CD4-positive, alpha-beta T cell treated with Interleukin-4 for 4 hours (primary cell): Measurements from ENCODE around the gene ENC1.
"Not testable (repeated sequence)": the region's sequence is repeated elsewhere in the genome, so short reads cannot be mapped to it uniquely, and the experiment has no call there.

Experiments used
- DNase-seq: peaks from one replicate; pipeline ENCODE4 v3.0.0-alpha.2; 2020

The ENC1 gene, protein sequence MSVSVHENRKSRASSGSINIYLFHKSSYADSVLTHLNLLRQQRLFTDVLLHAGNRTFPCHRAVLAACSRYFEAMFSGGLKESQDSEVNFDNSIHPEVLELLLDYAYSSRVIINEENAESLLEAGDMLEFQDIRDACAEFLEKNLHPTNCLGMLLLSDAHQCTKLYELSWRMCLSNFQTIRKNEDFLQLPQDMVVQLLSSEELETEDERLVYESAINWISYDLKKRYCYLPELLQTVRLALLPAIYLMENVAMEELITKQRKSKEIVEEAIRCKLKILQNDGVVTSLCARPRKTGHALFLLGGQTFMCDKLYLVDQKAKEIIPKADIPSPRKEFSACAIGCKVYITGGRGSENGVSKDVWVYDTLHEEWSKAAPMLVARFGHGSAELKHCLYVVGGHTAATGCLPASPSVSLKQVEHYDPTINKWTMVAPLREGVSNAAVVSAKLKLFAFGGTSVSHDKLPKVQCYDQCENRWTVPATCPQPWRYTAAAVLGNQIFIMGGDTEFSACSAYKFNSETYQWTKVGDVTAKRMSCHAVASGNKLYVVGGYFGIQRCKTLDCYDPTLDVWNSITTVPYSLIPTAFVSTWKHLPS

DNA sequence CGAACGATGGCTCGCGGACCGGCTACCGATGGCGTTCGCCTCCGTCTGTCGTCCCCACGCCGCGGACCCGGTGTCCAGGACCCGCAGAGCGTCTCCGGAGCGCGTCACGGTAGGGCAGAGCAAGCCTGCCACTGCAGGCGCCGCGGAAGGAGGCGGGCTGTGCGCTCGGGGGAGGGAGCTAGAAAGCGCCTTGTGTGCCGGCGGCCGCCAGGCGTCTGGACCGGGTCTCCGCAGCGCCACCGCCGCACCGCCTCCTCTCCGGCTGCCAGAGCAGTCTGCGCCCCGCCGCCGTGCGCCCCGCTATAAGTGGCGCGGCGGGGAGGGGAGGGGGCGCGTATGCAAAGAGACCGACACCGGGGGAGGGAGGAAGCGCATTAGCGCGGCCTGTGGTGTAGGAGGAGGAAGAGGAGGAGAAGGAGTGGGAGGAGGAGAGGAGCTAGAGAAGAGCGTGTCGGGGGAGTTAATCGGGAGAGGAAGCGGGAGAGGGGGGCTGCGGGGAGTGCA, at the start of gene ENC1:
Gene ENC1, minus strand, starts transcription at position 279 of the 504 bp plus-strand sequence. CDS start 4,243 bp downstream, outside the sequence.
- peak; percentile 68 for DNase-seq

DNA sequence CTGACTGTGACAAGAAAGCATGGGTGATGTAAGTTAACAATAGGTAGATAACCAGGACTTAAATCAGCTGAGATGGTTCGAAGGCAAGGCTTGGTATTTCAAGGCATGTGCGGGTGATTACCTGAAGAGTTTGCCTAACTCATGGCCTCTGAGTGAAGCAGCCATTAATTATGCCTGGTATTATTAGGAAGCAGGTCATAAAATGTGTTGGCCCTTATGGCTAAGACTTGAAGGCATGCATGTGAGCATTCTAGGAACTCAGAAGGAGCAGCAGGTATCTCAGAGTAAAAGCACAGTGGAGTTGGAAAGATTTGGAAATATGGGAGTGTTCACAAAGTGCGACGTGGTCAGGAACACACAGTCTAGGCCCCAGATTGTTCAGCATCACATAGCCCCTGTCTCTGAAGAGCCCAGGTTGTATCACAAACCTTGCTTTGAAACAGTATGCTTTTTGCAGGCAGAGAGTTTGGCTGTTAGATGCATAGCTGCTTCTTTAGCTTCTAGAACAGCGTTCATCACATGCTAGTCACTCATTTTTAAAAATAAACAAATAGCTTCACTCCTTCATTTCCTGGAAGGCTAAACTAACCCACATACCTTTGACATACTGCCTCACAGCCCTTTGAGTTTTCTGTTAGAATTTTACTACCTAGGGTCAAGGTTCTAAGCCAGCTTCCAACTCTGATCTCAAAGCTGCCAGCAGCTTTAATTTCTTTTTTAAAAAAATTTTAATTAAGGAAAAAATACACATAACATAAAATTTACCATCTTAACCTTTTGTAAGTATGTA, 46.6 kb upstream of the ENC1 start:
- no peak for DNase-seq

DNA sequence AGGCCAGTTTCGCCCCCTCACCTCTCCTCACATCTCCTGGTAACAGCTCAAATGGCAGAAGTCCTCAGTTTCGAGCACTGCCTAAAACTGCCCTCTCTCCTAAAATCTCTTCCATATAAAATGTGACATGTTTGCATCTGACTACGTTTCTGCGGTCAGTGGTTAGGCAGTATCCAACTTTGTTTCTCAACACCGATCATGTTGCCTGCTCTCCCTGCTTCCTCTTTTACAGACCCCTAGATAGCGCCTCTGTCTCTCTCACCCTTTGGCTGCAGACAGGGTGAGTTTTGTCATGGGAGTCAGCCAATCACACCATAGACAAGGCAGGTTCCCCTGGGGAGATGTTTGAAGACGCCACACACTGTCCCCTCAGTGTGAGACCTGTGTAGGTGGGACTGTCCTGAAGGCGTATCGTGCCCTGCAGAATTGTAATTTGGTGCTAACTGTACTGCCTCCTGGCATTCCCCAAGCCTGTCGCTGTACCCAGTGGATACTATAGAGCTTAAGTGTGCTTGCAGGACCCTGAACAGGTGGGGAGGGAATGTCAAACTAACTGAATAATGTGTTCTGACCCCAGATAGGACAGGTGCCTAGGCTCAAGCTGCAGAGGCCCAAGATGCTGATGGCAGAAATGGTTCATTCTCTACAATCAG, 45.6 kb upstream of the ENC1 start:
- DNase-seq, result no peak

DNA sequence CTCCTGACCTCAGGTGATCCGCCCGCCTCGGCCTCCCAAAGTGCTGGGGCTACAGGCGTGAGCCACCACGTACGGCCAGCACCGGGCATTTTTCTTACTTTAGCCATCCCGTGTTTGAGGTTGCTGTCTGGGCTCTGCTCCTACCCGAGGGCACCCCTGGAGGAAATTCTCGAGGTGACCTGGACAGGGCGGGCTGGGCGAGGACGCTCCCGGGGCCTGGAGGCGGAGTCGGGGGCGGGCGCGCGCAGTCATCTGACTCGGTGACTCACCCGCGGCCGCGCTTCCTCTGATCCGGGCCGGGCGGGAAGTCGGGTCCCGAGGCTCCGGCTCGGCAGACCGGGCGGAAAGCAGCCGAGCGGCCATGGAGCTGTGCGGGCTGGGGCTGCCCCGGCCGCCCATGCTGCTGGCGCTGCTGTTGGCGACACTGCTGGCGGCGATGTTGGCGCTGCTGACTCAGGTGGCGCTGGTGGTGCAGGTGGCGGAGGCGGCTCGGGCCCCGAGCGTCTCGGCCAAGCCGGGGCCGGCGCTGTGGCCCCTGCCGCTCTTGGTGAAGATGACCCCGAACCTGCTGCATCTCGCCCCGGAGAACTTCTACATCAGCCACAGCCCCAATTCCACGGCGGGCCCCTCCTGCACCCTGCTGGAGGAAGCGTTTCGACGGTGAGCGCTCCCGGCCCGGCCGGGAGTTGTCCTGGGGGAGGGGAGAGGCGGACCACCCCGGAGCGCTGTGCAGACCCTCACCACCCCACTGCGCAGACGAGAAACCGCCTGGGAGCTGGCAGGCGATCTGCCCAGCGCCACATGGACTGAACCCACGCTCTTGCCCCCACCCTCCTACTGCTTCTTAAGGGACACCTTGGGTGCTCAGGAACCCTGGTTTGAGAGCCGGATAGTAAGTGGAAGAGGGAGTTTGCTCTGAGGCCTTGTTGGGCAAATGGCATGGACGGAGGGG, 44.6 kb upstream of the ENC1 start, which contains the start of gene HEXB:
Gene HEXB, plus strand, starts transcription at position 334 of the 952 bp plus-strand sequence. Its CDS starts 28 bp downstream, at position 362.
- DNase-seq, result peak; percentile 79

DNA sequence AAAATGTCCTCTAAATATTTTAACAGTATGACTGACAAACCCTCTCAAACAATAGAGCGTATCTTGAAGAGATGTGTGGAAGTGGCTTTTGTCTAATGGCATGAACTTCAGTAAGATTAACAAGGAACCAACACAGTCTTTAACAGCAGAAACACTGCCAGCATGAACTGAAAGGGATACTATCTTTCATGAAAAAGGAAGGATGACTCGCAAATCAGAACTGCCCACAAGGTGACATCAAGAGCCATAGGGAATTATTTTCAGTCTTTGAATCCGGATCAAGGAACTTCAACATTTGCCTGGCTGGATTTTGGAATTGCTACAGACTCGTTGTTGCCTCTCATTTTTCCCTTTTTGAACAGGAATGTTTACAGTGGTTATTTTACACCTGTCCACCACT, 39.4 kb upstream of the ENC1 start:
- no peak for DNase-seq

DNA sequence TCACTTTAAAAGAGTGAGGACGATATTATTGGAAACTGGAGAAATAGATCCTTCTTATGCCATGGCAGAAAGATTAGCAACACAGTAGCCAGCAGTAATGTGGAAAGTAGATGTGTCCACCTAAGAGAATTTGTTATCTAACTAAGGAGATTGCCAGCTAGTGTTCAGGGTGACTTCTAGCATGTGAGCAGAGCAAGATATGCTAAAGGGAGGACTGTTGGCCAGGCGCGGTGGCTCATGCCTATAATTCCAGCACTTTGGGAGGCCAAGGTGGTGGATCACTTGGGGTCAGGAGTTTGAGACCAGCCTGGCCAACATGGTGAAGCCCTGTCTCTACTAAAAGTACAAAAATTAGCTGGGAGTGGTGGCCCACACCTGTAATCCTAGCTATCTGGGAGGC, 38.8 kb upstream of the ENC1 start:
- not testable (repeated sequence) for DNase-seq

DNA sequence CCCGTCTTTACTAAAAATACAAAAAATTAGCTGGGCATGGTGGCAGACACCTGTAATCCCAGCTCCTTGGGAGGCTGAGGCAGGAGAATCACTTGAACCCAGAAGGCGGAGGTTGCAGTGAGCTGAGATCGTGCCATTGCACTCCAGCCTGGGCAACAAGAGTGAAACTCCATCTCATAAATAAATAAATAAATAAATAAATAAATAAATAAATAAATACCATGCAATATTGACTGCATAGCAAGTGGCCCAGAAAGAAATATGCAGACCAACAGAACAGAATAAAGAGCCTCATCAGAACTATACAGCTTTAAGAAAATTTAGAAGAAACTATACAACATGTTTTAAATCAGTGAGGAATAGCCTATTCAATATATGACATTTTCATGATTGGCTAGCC, 37.6 kb upstream of the ENC1 start:
- not testable (repeated sequence) for DNase-seq

DNA sequence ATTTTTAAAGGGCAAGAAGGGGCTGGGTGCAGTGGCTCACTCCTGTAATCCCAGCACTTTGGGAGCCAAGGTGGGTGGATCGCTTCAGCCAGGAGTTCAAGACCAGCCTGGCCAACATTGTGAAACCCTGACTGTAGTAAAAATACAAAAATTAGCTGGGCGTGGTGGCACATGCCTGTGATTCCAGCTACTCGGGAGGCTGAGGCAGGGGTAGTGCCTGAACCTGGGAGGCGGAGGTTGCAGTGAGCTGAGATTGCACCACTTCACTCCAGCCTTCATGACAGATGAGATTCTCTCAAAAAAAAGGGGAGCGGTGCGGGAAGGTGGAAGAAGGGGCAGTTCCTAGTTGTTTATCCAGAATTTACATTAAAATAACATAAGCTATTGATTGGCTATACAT, 35.9 kb upstream of the ENC1 start:
- DNase-seq, result not testable (repeated sequence)

DNA sequence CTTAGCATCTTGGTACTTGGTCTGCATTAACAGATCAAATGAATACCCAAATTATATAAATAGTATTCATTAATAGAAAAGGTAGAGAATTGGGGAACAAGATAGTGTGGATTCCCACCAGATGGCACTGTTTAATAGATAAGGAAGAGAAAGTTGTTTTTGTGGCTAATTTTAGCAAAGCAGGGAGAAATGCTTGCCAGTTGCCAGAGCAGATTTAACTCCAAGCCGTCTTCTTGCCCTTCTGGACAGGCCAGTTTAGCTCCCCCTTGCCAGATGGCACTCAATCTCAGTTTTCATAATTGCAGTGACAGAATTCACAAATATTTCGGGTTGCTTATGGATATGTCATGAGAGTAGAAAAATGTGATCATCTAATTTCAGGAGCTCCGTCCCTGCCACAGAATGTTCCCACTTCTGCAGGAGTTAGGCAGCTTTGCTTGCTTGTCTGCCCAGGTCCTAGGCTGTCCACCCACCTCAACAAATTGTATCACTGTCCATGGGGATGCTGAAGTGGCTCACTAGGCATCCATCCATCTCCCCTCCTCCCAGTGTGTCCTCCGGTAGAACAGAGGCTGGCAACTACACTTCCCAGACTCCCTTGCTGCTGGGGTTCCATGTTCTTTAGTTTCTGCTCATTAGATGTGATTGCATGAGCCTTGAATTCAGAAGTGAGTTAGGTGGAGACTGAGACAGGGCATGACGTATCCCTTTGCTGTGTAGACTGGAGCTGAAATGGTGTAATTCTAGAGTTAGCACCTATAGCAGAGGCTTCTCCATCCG, 32.7 kb upstream of the ENC1 start:
- peak; percentile 14 for DNase-seq

DNA sequence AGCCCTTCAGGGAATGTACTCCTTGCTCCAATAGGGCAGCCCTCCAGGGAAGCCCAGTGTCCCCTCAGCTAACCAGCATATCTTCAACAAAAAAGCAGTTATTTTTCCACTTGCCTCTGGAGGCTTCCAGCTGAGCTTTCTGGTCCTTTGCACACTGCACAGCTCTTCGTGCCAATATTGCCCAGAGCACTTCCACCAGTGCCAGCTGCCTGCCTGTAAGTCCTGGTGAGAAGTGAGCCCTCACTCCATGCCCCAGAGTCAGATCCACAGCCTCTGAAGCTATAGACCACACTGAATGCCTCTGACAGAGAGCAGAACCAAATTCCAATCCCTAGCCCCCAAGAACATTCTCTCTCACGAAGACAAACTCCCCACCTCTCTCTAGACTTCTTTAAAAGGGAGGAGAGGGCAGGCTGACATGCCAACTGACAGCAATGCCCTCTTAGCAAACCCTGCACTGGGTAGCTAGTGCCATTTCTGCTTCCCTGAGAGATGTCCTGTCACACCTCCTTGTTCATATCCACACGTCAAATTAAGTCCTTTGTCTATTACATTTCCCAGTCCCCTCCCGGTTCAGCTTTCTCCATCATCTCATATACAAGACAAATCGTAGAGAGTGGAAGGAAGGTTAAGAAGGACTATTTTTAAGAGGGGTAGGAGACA, 31.8 kb upstream of the ENC1 start:
- no peak for DNase-seq

DNA sequence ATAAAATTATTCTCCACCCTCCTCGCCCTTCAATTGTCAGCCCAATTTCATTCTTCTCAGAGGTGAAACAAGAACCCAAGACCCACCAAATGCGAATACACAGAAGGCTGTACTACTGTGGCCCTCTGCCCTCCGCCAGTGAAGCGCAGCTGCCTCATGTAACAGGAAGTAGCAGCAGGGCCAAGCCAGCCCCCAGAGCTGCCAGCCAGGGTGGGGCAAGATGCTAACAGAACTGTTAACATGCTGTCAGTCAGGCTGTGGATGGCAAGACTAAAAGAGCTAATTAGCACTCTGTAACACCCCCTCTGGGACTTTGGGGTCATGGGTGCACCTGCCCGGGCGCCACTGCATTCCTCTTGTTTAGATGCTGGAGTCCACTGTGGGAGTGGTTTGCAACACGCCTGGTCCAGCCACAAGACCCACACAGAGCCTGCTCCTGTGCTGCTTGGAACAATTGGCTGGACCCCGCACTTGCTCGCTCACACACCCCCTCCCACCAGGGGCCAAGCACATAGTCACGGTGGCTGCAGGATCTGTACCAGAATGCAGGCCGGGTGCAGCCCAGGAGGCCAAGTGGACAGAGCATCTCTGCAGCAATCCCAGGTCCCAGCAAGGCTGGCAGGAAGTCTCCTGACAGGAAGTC, 30.0 kb upstream of the ENC1 start:
- no peak for DNase-seq

DNA sequence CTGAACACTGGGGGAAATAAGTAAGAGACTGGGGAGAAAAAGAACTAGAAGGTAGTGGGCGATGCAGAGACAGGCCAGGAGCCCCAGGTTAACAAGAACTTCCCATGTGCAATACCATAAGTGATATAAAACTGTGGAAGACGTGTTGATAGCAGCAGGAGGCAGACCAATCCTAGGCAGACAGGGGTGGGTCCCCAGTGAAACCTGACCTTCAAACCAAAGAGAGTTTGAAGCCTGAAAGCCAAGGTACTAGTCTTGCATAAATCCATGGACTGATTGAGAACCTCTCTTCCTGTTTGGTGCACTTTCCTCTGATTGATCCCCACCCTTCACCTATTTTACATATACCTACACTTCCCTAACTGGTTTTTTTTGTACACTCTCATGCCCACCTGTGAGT, 29.3 kb upstream of the ENC1 start:
- DNase-seq, result no peak

DNA sequence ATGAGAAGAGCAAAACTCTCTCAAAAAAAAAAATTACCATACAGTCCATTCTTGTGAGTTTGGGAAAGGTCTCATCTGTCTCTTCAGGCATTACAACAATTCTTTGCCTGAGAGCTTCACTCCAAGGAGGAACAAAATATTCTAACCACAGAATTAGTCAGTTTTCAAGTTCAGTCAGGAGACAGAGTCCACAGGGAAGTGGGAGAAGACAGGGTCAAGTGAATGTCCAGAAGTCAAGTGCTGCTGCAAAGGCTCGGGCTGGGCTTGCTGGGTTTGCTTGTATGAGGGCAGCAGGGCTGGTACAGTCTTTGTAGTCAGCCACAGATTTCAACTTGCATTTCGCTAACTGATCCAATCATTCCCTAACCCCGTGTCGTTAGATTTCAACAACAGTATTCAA, 26.9 kb upstream of the ENC1 start:
- no peak for DNase-seq

DNA sequence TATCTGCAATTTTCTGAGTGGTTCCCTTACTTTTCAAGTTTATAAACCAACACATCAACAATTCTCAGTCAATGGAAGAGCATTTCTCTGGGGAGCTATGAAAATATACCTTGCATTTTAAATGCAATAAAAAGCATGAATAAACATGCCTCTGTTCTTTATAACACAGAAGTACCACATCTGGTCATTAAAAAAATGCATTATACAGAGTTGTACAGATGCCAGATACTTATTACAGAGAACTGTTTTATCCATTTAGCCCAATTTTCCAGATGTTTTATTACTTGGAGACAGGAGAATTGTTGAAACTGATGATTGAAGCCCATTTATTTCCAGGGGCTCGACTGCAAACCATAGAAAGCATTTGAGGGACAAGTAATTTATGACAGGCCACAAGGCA, 25.3 kb upstream of the ENC1 start:
- DNase-seq, result no peak

DNA sequence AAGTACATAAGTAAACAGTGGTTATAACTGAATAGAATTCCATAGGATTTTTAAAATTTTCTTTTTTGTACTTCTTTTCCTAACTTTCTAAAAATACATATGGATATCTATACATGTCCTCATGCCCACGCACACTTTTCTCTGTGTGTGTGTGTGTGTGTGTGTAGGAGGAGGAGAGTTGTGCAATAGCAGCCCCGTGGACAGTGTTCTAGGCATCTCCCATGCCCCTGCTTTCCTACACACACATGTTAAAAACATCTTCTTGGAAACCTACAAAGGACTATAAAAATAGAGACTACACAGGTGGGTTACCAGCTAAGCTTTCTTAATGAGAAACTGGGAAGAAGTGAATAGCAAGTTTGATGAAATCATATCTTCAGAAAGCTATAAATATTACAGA, 24.7 kb upstream of the ENC1 start:
- DNase-seq, result no peak

DNA sequence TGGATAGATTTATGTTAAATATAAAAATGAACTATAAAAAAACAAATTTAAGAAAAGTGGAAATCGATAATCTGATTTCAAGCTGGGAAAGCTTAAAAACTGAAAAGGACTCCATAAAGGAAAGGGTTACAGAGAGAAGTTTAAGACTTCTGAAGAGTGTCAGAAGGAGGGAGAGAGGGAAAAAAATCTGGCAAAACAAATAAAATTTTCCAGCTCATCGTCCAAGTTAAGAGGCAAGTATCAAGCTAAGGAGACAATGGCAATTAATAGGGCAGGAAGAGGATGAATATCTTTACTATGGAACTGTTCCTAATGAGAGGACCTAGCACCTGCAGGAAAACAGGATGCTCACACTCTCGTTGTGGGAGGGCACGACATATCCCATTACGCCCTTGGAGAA, 24.0 kb upstream of the ENC1 start:
- no peak for DNase-seq

DNA sequence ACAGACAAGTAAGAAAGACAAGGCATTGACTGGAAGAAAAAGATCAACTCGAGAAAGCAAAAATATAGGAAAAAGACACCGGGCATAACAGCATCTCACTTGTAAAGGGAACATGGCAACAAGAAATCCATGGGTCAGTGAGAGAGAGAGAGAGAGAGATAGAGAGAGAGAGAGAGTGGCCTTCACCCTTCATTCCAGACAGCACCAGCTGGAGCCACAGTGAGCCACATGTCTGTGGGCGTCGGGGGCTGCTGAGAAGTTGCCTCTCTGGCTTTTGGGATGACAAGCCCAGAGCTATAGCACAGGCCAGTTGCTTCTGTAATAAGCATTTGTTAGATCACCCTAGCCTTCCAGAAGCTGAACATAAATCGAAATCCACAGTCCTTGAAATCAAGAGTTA, 20.3 kb upstream of the ENC1 start:
- DNase-seq, result no peak

DNA sequence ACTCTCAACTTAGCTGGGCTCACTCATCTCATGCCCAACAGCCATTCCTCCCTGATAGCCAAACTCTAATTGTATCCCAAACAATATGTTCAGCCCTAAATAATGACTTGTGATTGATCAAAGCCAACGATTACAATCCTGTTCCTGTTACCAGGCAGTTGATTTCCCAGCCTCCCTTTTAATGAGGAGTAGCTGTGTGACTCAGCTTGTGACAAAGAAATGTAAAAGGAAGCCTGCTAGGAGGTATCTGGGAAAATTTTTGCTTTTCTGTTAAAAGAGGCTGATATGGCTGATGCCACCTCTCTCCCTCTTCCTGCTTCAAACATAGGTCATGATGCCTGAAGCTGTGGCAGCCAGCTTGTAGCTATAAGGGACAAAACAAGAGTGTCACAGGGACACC, 19.6 kb upstream of the ENC1 start:
- no peak for DNase-seq

DNA sequence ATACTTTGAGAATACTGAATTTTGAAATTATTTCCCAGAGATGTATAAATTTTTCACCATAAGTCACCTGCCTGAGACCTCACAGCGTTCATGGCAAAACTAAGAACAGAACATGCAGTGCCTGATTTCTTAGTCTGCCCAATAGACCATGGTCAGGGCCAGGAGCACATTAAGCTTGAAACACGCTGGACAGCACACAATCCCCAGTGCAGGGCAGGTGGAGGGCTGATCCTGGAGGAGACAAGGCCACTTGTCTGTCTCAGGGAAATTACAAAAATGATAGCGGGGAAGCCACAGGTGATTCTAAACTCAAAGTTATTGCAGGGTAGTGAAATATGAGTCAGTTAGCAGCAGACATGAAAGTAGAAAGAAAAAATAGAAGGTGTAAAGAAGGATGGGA, 18.6 kb upstream of the ENC1 start:
- DNase-seq, result no peak

DNA sequence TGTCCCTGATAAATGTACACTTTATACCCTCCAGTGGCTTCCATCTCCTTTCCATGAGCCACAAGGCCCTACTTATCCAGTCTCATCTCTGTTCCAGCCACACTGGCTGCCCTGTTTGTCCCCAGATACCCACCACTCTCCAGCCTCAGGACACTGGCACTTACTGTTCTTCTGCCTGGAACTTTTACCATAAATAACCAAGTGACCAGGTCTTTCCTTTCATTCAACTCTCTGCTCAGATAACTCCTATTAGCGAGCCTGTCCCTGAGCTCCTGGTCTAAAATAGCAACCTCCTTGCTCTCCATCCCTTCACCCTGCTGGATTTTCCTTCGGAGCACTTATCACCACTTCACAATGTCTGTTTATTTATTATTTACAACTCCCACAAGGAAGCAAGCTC, 16.6 kb upstream of the ENC1 start:
- DNase-seq, result no peak
